Caco-2 (cell line): ENCODE data around the gene SOCS1. TPM values are rescaled to one million over a fixed set of nuclear protein-coding genes. Genes with fewer than 3 reads are reported as not detected.

Experiments used
- BruUV-seq: library from RNA; stranded (reverse); fragments of 400-500 nt; replicated peaks from 2 replicates; lab custom pipeline; 2021; lab: Mats Ljungman, UMichigan
- CTCF ChIA-PET: fragments of 300-600 bp; sonication (Branson Sonifier 250); formaldehyde crosslinking; loops from one replicate; lab custom pipeline; 2022; ENCODE audit warnings: antibody characterized with exemption; lab: Charles Lee
- POLR2A ChIA-PET: fragments of 300-600 bp; sonication (Branson Sonifier 250); formaldehyde crosslinking; loops from one replicate; lab custom pipeline; 2022; ENCODE audit warnings: antibody characterized with exemption; lab: Charles Lee
- DNase-seq, 2 experiments: peaks; one replicate each; pipeline versions ENCODE4 v3.0.0 to v3.0.0-alpha.2; 2020 to 2022
- H3K27me3 ChIP-seq: replicated peaks from 2 replicates; pipeline ENCODE4 v1.6.0; 2011; ENCODE audit warnings: low read length; ENCODE audit not compliant: control insufficient read depth, insufficient read depth
- H3K36me3 ChIP-seq: 2 replicates; pipeline ENCODE4 v1.5.1; 2011; ENCODE audit warnings: low read length; ENCODE audit not compliant: control insufficient read depth, insufficient read depth
- H3K4me1 ChIP-seq: fragments of 250-450 bp; sonication (Bioruptor Pico); 2 replicates; pipeline ENCODE4 v1.5.1; 2020; ENCODE audit warnings: mild to moderate bottlenecking
- H3K4me3 ChIP-seq: 2 replicates; pipeline ENCODE4 v1.5.1; 2011; ENCODE audit warnings: low read depth, mild to moderate bottlenecking, control low read depth, low read length
- H3K9me3 ChIP-seq: fragments of 250-450 bp; sonication (Bioruptor Pico); 2 replicates; pipeline ENCODE4 v1.5.1; 2020; ENCODE audit warnings: mild to moderate bottlenecking, moderate library complexity
- H3K27ac Mint-ChIP-seq: one replicate; pipeline ENCODE4 v1.8.0; 2022; ENCODE audit warnings: mixed read lengths; ENCODE audit not compliant: unreplicated experiment
- H3K27me3 Mint-ChIP-seq: one replicate; pipeline ENCODE4 v1.8.0; 2022; ENCODE audit warnings: mixed read lengths; ENCODE audit not compliant: insufficient read depth, unreplicated experiment
- H3K36me3 Mint-ChIP-seq: one replicate; pipeline ENCODE4 v1.8.0; 2022; ENCODE audit warnings: mild to moderate bottlenecking, mixed read lengths; ENCODE audit not compliant: insufficient read depth, unreplicated experiment
- H3K4me1 Mint-ChIP-seq: one replicate; pipeline ENCODE4 v1.8.0; 2022; ENCODE audit warnings: low read depth, mixed read lengths; ENCODE audit not compliant: unreplicated experiment
- H3K4me3 Mint-ChIP-seq: one replicate; pipeline ENCODE4 v1.8.0; 2022; ENCODE audit warnings: mild to moderate bottlenecking, moderate library complexity, mixed read lengths; ENCODE audit not compliant: unreplicated experiment
- H3K9me3 Mint-ChIP-seq: one replicate; pipeline ENCODE4 v1.8.0; 2022; ENCODE audit warnings: mixed read lengths; ENCODE audit not compliant: unreplicated experiment
- intact Hi-C: fragments of 100-400 bp; cut with micrococcal nuclease; formaldehyde crosslinking; loops from one replicate; pipeline ENCODE4 v1.10.0; 2022; ENCODE audit not compliant: unreplicated experiment
- total RNA-seq: library from RNA; stranded (reverse); gene quantifications from 2 replicates; pipeline ENCODE4 v1.2.3, GENCODE V29; 2022
- TF ChIP-seq, protein P1 (sequence below), 2 experiments: fragments of 200-600 bp in 1 of 2; IDR thresholded peaks; 1 replicate in 1 of 2; 2 replicates in 1 of 2; pipeline versions ENCODE4 v1.5.1 to v1.8.0; 2011 to 2022; ENCODE audit warnings: antibody characterized with exemption in 1 of 2, control low read depth in 1 of 2, inconsistent platforms in 1 of 2, low read depth in 1 of 2, low read length in 1 of 2, mild to moderate bottlenecking in 1 of 2, moderate library complexity in 1 of 2; ENCODE audit not compliant: insufficient read depth in 1 of 2, severe bottlenecking in 1 of 2, unreplicated experiment in 1 of 2

The SOCS1 gene
- total RNA-seq, 1 experiment from 2014 or later, result 13.2 TPM

- DNase-seq, result no peak
- Mint-ChIP-seq H3K9me3 (no peaks in the 10 kb centered on the region), H3K27ac (no peak overlapping the region), H3K4me1 (no peaks in the 10 kb centered on the region), H3K27me3 (no peaks in the 10 kb centered on the region), H3K36me3 (no peaks in the 10 kb centered on the region), H3K4me3 (no peak overlapping the region)
- no TSS peak for BruUV-seq
- TF ChIP-seq, protein P1, sequence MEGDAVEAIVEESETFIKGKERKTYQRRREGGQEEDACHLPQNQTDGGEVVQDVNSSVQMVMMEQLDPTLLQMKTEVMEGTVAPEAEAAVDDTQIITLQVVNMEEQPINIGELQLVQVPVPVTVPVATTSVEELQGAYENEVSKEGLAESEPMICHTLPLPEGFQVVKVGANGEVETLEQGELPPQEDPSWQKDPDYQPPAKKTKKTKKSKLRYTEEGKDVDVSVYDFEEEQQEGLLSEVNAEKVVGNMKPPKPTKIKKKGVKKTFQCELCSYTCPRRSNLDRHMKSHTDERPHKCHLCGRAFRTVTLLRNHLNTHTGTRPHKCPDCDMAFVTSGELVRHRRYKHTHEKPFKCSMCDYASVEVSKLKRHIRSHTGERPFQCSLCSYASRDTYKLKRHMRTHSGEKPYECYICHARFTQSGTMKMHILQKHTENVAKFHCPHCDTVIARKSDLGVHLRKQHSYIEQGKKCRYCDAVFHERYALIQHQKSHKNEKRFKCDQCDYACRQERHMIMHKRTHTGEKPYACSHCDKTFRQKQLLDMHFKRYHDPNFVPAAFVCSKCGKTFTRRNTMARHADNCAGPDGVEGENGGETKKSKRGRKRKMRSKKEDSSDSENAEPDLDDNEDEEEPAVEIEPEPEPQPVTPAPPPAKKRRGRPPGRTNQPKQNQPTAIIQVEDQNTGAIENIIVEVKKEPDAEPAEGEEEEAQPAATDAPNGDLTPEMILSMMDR (IDR thresholded peaks at IDR 0.05; ENCODE audit: insufficient read depth in 1 of 2, low read depth in 1 of 2, low read length in 1 of 2, severe bottlenecking in 1 of 2, unreplicated experiment in 1 of 2), result no peak
- H3K36me3 ChIP-seq, result no peaks in the 10 kb centered on the region
- H3K4me1 ChIP-seq, result no peaks in the 10 kb centered on the region
- H3K9me3 ChIP-seq, result no peaks in the 10 kb centered on the region; the same call in none of the 2 replicates
- no peak overlapping the region for H3K4me3 ChIP-seq
- POLR2A ChIA-PET, result no interaction called here
- intact Hi-C loops, result no loop called here
- CTCF ChIA-PET, result no interaction called here
- no peaks in the 10 kb centered on the region for H3K27me3 ChIP-seq
Observed at GRCh38 chr16:11213799-11214198, 42.2 kb downstream of the SOCS1 start.

DNA sequence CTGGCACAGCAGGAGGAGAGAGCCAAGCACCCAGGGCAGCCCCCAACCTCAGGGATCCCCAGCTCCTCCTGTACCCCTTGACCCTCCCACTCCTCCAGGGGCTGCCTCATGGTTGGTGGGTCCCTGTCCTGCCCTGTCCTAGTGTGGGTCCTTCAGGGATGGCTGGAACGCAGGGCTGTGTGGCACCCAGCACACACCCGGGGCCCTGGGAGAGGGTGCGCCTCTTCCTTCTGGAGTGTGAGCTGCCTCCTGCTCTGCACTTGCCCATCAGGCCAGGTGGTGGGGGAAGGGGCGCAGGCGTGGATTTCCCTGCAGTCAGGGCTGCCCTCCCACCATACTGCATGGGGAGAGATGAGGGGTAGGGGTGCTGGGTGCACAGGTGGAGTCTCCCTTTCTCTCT is 42.6 kb downstream of the SOCS1 start:
- Mint-ChIP-seq H3K9me3 (no peaks in the 10 kb centered on the region), H3K4me1 (no peaks in the 10 kb centered on the region), H3K36me3 (no peaks in the 10 kb centered on the region), H3K27ac (no peak overlapping the region), H3K4me3 (no peak overlapping the region), H3K27me3 (no peaks in the 10 kb centered on the region)
- H3K27me3 ChIP-seq, result no peaks in the 10 kb centered on the region
- POLR2A ChIA-PET, result no interaction called here
- no peaks in the 10 kb centered on the region for H3K36me3 ChIP-seq
- CTCF ChIA-PET, result no interaction called here
- TF ChIP-seq, protein P1 (IDR thresholded peaks at IDR 0.05; ENCODE audit: insufficient read depth in 1 of 2, low read depth in 1 of 2, low read length in 1 of 2, severe bottlenecking in 1 of 2, unreplicated experiment in 1 of 2), result no peak
- no peak overlapping the region for H3K4me3 ChIP-seq
- no peaks in the 10 kb centered on the region for H3K4me1 ChIP-seq
- intact Hi-C loops, result no loop called here
- BruUV-seq, result no TSS peak
- no peak for DNase-seq
- H3K9me3 ChIP-seq, result no peaks in the 10 kb centered on the region; the same call in 1 of the 2 replicates

GRCh38 chr16:11212798-11213196 is 43.2 kb downstream of the SOCS1 start:
- intact Hi-C loops, result no loop called here
- Mint-ChIP-seq H3K27ac (no peak overlapping the region), H3K27me3 (no peaks in the 10 kb centered on the region), H3K4me1 (no peaks in the 10 kb centered on the region), H3K36me3 (peaks cover 5% of the 10 kb centered on the region), H3K9me3 (no peaks in the 10 kb centered on the region), H3K4me3 (no peak overlapping the region)
- ChIA-PET POLR2A (no interaction called here), CTCF (no interaction called here)
- no peaks in the 10 kb centered on the region for H3K27me3 ChIP-seq
- no peak overlapping the region for H3K4me3 ChIP-seq
- TF ChIP-seq, protein P1 (IDR thresholded peaks at IDR 0.05; ENCODE audit: insufficient read depth in 1 of 2, low read depth in 1 of 2, low read length in 1 of 2, severe bottlenecking in 1 of 2, unreplicated experiment in 1 of 2), result no peak
- no peaks in the 10 kb centered on the region for H3K36me3 ChIP-seq
- no TSS peak for BruUV-seq
- H3K9me3 ChIP-seq, result no peaks in the 10 kb centered on the region
- no peaks in the 10 kb centered on the region for H3K4me1 ChIP-seq
- no peak for DNase-seq
